Neural progenitor cell (in vitro differentiated cells): ENCODE data around the gene PHF19.

ENCODE experiments used
- EZH2phosphoT487 ChIP-seq: fragments of 200-600 bp; sonication (generic); IDR thresholded peaks from 2 replicates; pipeline ENCODE4 v1.6.1; 2017; ENCODE audit warnings: antibody characterized with exemption
- TF ChIP-seq, protein P1 (sequence below): fragments of 200-600 bp; sonication (generic); IDR thresholded peaks from 2 replicates; pipeline ENCODE4 v1.5.1; 2017; ENCODE audit warnings: antibody characterized with exemption, mild to moderate bottlenecking

DNA sequence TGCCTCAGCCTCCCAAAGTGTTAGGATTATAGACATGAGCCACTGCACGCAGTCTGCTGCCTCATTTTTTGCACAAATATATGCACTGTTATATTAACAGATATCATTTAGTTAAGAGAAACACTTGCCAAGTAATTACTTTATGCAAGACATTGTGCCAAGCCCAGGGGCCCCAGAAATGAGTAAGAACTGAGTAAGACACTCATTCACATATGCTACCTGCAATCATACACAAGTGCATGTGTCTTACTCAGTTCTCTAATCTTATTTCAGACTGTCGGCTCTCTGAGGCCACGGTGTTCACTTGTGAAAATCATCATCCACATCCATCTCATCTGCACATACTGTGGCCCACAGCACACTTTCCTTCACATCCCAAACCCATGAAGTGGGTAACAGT lies 33.7 kb upstream of the PHF19 start:
- TF ChIP-seq, protein P1, sequence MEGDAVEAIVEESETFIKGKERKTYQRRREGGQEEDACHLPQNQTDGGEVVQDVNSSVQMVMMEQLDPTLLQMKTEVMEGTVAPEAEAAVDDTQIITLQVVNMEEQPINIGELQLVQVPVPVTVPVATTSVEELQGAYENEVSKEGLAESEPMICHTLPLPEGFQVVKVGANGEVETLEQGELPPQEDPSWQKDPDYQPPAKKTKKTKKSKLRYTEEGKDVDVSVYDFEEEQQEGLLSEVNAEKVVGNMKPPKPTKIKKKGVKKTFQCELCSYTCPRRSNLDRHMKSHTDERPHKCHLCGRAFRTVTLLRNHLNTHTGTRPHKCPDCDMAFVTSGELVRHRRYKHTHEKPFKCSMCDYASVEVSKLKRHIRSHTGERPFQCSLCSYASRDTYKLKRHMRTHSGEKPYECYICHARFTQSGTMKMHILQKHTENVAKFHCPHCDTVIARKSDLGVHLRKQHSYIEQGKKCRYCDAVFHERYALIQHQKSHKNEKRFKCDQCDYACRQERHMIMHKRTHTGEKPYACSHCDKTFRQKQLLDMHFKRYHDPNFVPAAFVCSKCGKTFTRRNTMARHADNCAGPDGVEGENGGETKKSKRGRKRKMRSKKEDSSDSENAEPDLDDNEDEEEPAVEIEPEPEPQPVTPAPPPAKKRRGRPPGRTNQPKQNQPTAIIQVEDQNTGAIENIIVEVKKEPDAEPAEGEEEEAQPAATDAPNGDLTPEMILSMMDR = no peak
- no peak for TF ChIP-seq EZH2phosphoT487
